BE2C (cell line): ENCODE data around the gene APEX1.

ENCODE experiments used
- DNase-seq: peaks from one replicate; pipeline ENCODE4 v3.0.0-alpha.2; 2020
- H3K27me3 ChIP-seq: fragments of 250-450 bp; sonication (Bioruptor Pico); 2 replicates; pipeline ENCODE4 v1.5.1; 2020; ENCODE audit warnings: mild to moderate bottlenecking
- H3K36me3 ChIP-seq: fragments of 250-450 bp; sonication (Bioruptor Pico); 2 replicates; pipeline ENCODE4 v1.5.1; 2020; ENCODE audit warnings: mild to moderate bottlenecking
- H3K4me1 ChIP-seq: fragments of 250-450 bp; sonication (Bioruptor Pico); 2 replicates; pipeline ENCODE4 v1.5.1; 2020
- H3K4me3 ChIP-seq: 2 replicates; pipeline ENCODE4 v1.5.1; 2011; ENCODE audit warnings: low read depth, low read length
- H3K9me3 ChIP-seq: fragments of 250-450 bp; sonication (Bioruptor Pico); 2 replicates; pipeline ENCODE4 v1.5.1; 2020
- TF ChIP-seq, protein P1 (sequence below): IDR thresholded peaks from 2 replicates; pipeline ENCODE4 v1.5.1; 2012; ENCODE audit warnings: mild to moderate bottlenecking, low read depth, low read length

Gene APEX1

DNA sequence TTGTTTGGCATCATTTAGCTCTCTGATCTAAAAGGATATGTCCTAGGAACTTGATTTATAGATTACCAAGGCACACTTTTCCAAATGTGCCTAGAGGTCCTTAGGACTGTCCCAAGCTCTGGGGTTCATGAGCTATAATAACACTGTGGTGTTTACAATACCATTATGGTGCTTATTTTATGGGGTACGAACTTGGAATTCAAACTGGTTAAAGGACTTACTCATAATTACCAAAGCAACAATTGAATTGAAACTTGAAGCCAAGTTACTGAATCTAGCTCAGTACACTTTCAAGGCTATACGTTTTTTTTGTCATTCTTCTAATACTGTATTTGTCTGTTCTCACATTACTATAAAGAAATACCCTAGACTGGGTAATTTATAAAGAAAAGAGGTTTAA is 32.1 kb upstream of the APEX1 start:
- Histone ChIP-seq H3K4me1 (no peaks in the 10 kb centered on the region), H3K4me3 (no peak overlapping the region), H3K36me3 (no peaks in the 10 kb centered on the region), H3K9me3 (no peaks in the 10 kb centered on the region), H3K27me3 (no peaks in the 10 kb centered on the region)
- TF ChIP-seq, protein P1, sequence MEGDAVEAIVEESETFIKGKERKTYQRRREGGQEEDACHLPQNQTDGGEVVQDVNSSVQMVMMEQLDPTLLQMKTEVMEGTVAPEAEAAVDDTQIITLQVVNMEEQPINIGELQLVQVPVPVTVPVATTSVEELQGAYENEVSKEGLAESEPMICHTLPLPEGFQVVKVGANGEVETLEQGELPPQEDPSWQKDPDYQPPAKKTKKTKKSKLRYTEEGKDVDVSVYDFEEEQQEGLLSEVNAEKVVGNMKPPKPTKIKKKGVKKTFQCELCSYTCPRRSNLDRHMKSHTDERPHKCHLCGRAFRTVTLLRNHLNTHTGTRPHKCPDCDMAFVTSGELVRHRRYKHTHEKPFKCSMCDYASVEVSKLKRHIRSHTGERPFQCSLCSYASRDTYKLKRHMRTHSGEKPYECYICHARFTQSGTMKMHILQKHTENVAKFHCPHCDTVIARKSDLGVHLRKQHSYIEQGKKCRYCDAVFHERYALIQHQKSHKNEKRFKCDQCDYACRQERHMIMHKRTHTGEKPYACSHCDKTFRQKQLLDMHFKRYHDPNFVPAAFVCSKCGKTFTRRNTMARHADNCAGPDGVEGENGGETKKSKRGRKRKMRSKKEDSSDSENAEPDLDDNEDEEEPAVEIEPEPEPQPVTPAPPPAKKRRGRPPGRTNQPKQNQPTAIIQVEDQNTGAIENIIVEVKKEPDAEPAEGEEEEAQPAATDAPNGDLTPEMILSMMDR: no peak
- DNase-seq: no peak

DNA sequence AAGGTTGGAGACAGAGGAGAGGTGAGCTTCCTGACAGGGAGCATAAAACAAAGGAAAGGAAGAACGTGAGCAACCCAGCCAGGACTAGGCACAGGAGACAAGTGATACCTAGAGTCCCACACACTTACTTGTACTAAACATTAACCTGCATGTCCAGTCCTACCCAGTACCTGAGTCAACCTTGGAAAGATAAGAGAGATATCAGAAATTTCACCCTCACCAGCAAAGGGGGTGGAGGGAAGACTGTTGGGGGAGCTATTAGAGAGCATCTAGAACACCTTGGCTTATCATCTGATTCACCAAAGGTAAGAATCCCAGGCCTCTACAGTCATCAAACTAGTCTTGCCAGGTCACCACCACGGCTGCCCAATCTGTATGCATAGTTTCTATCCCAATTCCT is 30.2 kb upstream of the APEX1 start:
- Histone ChIP-seq H3K4me1 (no peaks in the 10 kb centered on the region), H3K27me3 (no peaks in the 10 kb centered on the region)
- TF ChIP-seq, protein P1: no peak

DNA sequence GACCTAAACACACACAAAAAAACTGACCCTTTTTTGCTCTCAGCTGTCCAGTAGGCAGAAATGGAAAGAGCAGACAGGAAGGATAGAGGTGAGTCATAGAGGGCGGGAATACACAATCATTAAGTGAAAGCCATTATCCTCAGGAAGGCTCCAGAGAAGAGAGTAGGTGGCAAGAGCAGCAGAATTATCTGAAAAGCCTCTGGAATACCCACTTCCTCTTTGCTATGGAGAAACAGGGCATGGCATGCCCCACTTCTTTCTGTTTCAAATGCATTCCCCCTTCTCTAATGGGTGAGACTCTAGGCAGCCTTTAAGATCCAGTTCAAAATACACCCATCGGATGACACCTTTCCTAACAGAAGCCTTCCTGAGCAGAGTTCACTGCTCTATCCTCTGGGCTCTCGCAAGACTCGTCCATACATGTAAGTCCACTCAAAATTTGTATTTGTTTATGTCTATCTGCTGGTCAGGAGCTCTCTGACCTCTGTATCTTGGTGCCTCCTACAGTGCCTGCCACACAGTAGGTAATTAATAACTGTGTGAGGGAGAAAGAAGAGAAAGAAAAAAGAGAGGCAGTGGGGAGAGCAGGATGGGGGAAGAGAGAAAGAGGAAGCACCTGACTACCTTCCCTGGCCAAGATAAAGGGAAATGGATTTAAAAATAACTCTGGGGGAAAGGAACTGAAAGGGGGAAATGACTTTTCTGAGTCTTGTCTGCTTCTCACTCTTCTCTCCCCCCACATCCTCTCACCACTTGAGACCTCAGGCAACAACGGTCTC is 27.6 kb upstream of the APEX1 start:
- no peaks in the 10 kb centered on the region for H3K27me3 ChIP-seq
- no peak for DNase-seq
- H3K9me3 ChIP-seq: no peaks in the 10 kb centered on the region
- no peak overlapping the region for H3K4me3 ChIP-seq
- H3K36me3 ChIP-seq: no peaks in the 10 kb centered on the region
- TF ChIP-seq, protein P1: no peak
- H3K4me1 ChIP-seq: no peaks in the 10 kb centered on the region

More for the DNA sequence above, 30.2 kb upstream of the APEX1 start:
- no peak for DNase-seq
- H3K9me3 ChIP-seq: no peaks in the 10 kb centered on the region
- no peaks in the 10 kb centered on the region for H3K36me3 ChIP-seq
- H3K4me3 ChIP-seq: no peak overlapping the region

DNA sequence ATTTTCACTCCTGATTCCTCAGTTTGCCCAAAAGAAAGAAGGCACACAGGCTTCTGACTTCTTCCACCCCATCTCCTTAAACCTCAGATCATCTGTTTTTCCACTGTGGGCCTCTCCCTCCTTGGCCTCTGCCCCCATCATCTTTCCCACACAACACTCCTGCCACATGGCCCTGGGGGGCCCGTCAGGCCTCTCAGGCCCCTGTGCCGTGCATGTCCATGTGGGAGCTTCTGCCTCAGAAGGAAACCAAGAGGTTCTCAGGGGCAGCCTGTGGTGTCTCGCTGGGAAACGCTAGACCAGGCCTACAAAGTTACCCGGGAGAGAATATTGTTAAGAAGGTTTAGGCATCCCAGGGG is 27.0 kb upstream of the APEX1 start:
- TF ChIP-seq, protein P1: no peak
- H3K4me3 ChIP-seq: no peak overlapping the region
- H3K27me3 ChIP-seq: no peaks in the 10 kb centered on the region
- H3K9me3 ChIP-seq: no peaks in the 10 kb centered on the region
- no peaks in the 10 kb centered on the region for H3K4me1 ChIP-seq
- H3K36me3 ChIP-seq: no peaks in the 10 kb centered on the region
- no peak for DNase-seq

DNA sequence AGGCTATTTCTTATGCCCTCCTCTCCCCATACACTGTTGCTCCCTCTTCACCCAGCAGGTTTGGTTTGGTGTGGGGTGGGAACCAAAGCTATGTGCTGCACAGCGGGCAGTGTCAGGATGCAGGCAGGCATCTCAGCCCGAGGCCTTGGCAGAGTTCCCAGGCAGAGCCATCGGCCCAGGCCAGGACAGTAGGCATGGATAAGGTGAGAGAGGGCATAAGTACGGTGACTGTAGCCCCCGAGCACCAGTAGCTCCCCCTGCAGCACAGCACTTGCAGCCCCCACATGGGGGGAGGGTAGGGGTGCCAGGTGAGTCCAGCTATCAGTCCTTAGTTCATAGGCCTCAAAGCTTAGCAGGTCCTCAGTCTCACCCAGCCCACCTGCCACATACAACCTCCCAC is 26.2 kb upstream of the APEX1 start:
- Histone ChIP-seq H3K27me3 (no peaks in the 10 kb centered on the region), H3K36me3 (no peaks in the 10 kb centered on the region), H3K9me3 (no peaks in the 10 kb centered on the region), H3K4me1 (no peaks in the 10 kb centered on the region), H3K4me3 (no peak overlapping the region)
- TF ChIP-seq, protein P1: no peak
- DNase-seq: peak; percentile 21

DNA sequence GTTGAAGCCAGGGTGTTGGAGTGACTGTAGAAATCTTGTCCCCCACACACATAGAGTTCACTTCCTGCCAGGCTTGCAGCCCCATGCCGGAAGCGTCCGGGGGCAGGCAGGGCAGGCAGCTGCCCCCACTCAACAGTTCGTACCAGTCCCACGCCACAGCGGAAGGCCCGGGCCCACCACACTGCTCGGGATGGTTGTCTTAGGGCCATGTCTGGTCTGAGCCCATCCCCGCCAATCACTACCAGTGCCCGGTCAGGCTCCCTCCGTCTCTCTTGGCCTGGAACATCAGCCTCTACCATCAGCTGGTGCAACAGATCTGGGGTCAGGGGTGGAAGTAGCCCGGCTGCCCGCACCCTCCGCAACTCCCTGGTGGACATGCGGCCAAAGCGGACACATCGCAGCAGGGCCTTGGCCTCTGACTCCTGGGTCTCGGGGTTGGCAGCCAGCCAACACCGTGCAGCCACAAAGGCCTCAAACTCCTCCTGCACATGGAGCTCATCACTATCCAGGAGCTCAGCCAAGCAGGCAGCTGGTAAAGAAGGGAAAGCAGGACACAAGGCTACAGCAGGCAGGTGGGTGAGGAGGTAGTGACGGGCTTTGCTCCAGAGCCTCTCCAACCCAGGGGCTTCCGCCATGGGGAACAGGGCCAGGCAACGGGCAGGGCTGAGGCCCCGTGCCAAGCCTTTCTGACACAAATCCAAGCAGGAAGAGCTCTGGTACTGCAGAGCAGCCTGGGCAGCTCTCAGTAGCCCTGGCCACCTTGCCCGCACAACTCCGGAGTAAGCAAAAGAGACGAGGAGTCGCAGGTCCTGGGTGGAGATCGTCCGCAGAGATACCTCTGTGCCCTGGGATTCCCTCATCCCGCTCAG is 25.0 kb upstream of the APEX1 start:
- DNase-seq: no peak
- Histone ChIP-seq H3K4me1 (no peaks in the 10 kb centered on the region), H3K4me3 (no peak overlapping the region), H3K36me3 (no peaks in the 10 kb centered on the region), H3K27me3 (no peaks in the 10 kb centered on the region), H3K9me3 (no peaks in the 10 kb centered on the region)
- TF ChIP-seq, protein P1: no peak
